H9 (cell line): ENCODE data around the gene COG2. TPM values are rescaled to one million over a fixed set of nuclear protein-coding genes. Genes with fewer than 3 reads are reported as not detected.

Source experiments
- DNase-seq: peaks from one replicate; pipeline ENCODE4 v3.0.0-alpha.2; 2017
- H2AFZ ChIP-seq: one replicate; pipeline ENCODE4 v1.6.1; 2013; ENCODE audit warnings: mild to moderate bottlenecking, low read length, control low read depth, moderate library complexity
- H2AK5ac ChIP-seq: 2 replicates; pipeline ENCODE4 v1.6.1; 2013; ENCODE audit warnings: low read length, control low read depth, mixed read lengths; ENCODE audit not compliant: insufficient read length
- H2BK120ac ChIP-seq: one replicate; pipeline ENCODE4 v1.6.1; 2013; ENCODE audit warnings: low read depth, mild to moderate bottlenecking, low read length, control low read depth, inconsistent platforms; ENCODE audit not compliant: poor library complexity, severe bottlenecking
- H2BK12ac ChIP-seq: 2 replicates; pipeline ENCODE4 v1.6.1; 2013; ENCODE audit warnings: low read length, control low read depth, mixed read lengths, low read depth; ENCODE audit not compliant: insufficient read length
- H2BK15ac ChIP-seq: 2 replicates; pipeline ENCODE4 v1.6.1; 2013; ENCODE audit warnings: low read depth, low read length, control low read depth
- H2BK20ac ChIP-seq: one replicate; pipeline ENCODE4 v1.6.1; 2013; ENCODE audit warnings: low read depth, mild to moderate bottlenecking, low read length, control low read depth, inconsistent platforms; ENCODE audit not compliant: poor library complexity, severe bottlenecking
- H2BK5ac ChIP-seq: 2 replicates; pipeline ENCODE4 v1.6.1; 2013; ENCODE audit warnings: low read length, control low read depth, mixed read lengths; ENCODE audit not compliant: insufficient read length
- H3K14ac ChIP-seq: 2 replicates; pipeline ENCODE4 v1.6.1; 2013; ENCODE audit warnings: low read length, control low read depth; ENCODE audit not compliant: insufficient read depth
- H3K18ac ChIP-seq: 2 replicates; pipeline ENCODE4 v1.6.1; 2013; ENCODE audit warnings: low read depth, mild to moderate bottlenecking, mixed read lengths, low read length, control low read depth; ENCODE audit not compliant: insufficient read length
- H3K23ac ChIP-seq: 2 replicates; pipeline ENCODE4 v1.6.1; 2013; ENCODE audit warnings: low read length, control low read depth, mixed read lengths, low read depth; ENCODE audit not compliant: insufficient read length
- H3K23me2 ChIP-seq: 2 replicates; pipeline ENCODE4 v1.6.1; 2013; ENCODE audit warnings: low read depth, mild to moderate bottlenecking, mixed read lengths, low read length, control low read depth; ENCODE audit not compliant: insufficient read length, poor library complexity, severe bottlenecking
- H3K27ac ChIP-seq: 2 replicates; pipeline ENCODE4 v1.5.1; 2013; ENCODE audit warnings: low read length, control low read depth, mixed read lengths, low read depth; ENCODE audit not compliant: insufficient read length
- H3K27me3 ChIP-seq: 2 replicates; pipeline ENCODE4 v1.6.1; 2013; ENCODE audit warnings: low read length, control low read depth, inconsistent platforms; ENCODE audit not compliant: insufficient read depth
- H3K4ac ChIP-seq: 2 replicates; pipeline ENCODE4 v1.6.1; 2013; ENCODE audit warnings: low read depth, mild to moderate bottlenecking, control low read depth, inconsistent platforms, low read length, moderate library complexity
- H3K4me1 ChIP-seq: 2 replicates; pipeline ENCODE4 v1.6.1; 2013; ENCODE audit warnings: low read length, control low read depth, inconsistent platforms; ENCODE audit not compliant: insufficient read depth
- H3K4me2 ChIP-seq: 2 replicates; pipeline ENCODE4 v1.6.1; 2013; ENCODE audit warnings: low read length, control low read depth, mixed read lengths; ENCODE audit not compliant: insufficient read length, insufficient read depth
- H3K56ac ChIP-seq: 2 replicates; pipeline ENCODE4 v1.6.1; 2013; ENCODE audit warnings: low read depth, mild to moderate bottlenecking, mixed read lengths, low read length, control low read depth; ENCODE audit not compliant: insufficient read length
- H3K79me1 ChIP-seq: 2 replicates; pipeline ENCODE4 v1.6.1; 2013; ENCODE audit warnings: low read depth, mild to moderate bottlenecking, moderate library complexity, low read length, control low read depth, inconsistent platforms; ENCODE audit not compliant: insufficient read depth, poor library complexity, severe bottlenecking
- H3K79me2 ChIP-seq: 2 replicates; pipeline ENCODE4 v1.6.1; 2013; ENCODE audit warnings: low read length, control low read depth, inconsistent platforms; ENCODE audit not compliant: insufficient read depth
- H3K9ac ChIP-seq: 2 replicates; pipeline ENCODE4 v1.6.1; 2013; ENCODE audit warnings: low read length, control low read depth, mixed read lengths; ENCODE audit not compliant: insufficient read length; ENCODE audit errors: extremely low read depth
- H3K9me3 ChIP-seq: one replicate; pipeline ENCODE4 v1.6.1; 2013; ENCODE audit warnings: low read depth, low read length, inconsistent platforms; ENCODE audit not compliant: control insufficient read depth
- H3T11ph ChIP-seq: one replicate; pipeline ENCODE4 v1.6.1; 2013; ENCODE audit warnings: mild to moderate bottlenecking, low read length, control low read depth, inconsistent platforms
- H4K20me1 ChIP-seq: one replicate; pipeline ENCODE4 v1.6.1; 2013; ENCODE audit not compliant: control insufficient read depth, insufficient read length, insufficient read depth
- H4K5ac ChIP-seq: 2 replicates; pipeline ENCODE4 v1.6.1; 2013; ENCODE audit warnings: low read depth, mild to moderate bottlenecking, mixed read lengths, low read length, control low read depth; ENCODE audit not compliant: insufficient read length
- H4K8ac ChIP-seq: replicated peaks from 2 replicates; pipeline ENCODE4 v1.6.1; 2013; ENCODE audit warnings: low read length, control low read depth, mixed read lengths, low read depth; ENCODE audit not compliant: insufficient read length
- H4K91ac ChIP-seq: 2 replicates; pipeline ENCODE4 v1.6.1; 2013; ENCODE audit warnings: low read depth, mild to moderate bottlenecking, moderate library complexity, mixed read lengths, low read length, control low read depth; ENCODE audit not compliant: insufficient read length
- H3K27ac Mint-ChIP-seq, 3 experiments: 2 replicates in 2 of 3; 3 replicates in 1 of 3; pipeline ENCODE4 v1.8.0; 2020 to 2021; ENCODE audit warnings: mixed read lengths in 3 of 3, mild to moderate bottlenecking in 1 of 3, moderate library complexity in 1 of 3
- H3K27me3 Mint-ChIP-seq: 2 replicates; pipeline ENCODE4 v1.8.0; 2021; ENCODE audit warnings: low read depth, mild to moderate bottlenecking, moderate library complexity, mixed read lengths
- H3K36me3 Mint-ChIP-seq, 3 experiments: 2 replicates in 2 of 3; 3 replicates in 1 of 3; pipeline ENCODE4 v1.8.0; 2020 to 2021; ENCODE audit warnings: low read depth in 3 of 3, mixed read lengths in 3 of 3; ENCODE audit not compliant: insufficient read depth in 1 of 3
- H3K4me1 Mint-ChIP-seq, 2 experiments: 2 replicates each; pipeline ENCODE4 v1.8.0; 2020; ENCODE audit warnings: mixed read lengths in 2 of 2
- H3K4me3 Mint-ChIP-seq, 2 experiments: 2 replicates in 1 of 2; 3 replicates in 1 of 2; pipeline ENCODE4 v1.8.0; 2020 to 2021; ENCODE audit warnings: mild to moderate bottlenecking in 2 of 2, mixed read lengths in 2 of 2, moderate library complexity in 1 of 2
- H3K9me3 Mint-ChIP-seq, 2 experiments: 2 replicates in 1 of 2; 3 replicates in 1 of 2; pipeline ENCODE4 v1.8.0; 2020; ENCODE audit warnings: mild to moderate bottlenecking in 2 of 2, mixed read lengths in 2 of 2, moderate library complexity in 1 of 2
- CTCF ChIP-seq: fragments of 200-600 bp; sonication (generic); conservative IDR thresholded peaks from 3 replicates; pipeline ENCODE4 v1.8.0; 2021; ENCODE audit warnings: antibody characterized with exemption, mild to moderate bottlenecking
- WGBS: extraction: QIAGEN DNeasy Blood & Tissue Kit; methylation state at CpG from one replicate; pipeline ENCODE4 v1.1.7; 2013; ENCODE audit warnings: missing lambda C conversion rate, low lambda C conversion rate, mixed read lengths; ENCODE audit not compliant: insufficient read length; ENCODE audit errors: extremely low coverage; 5-methylcytosine and 5-hydroxymethylcytosine counted together
- total RNA-seq: library from RNA; stranded (reverse); gene quantifications from 2 replicates; pipeline ENCODE4 v1.2.1, GENCODE V29; 2021

Gene COG2
- total RNA-seq, 1 experiment from 2014 or later, result 42.2 TPM

- Histone ChIP-seq H3K14ac (no peak overlapping the region), H3K4ac (no peak overlapping the region), H3K79me2 (no peaks in the 10 kb centered on the region; the same call in 1 of the 2 replicates), H3K23ac (no peak overlapping the region), H2BK5ac (no peak overlapping the region), H3K27me3 (no peaks in the 10 kb centered on the region), H3K23me2 (no peaks in the 10 kb centered on the region), H2AK5ac (no peak overlapping the region), H2BK20ac (no peak overlapping the region), H3K79me1 (no peaks in the 10 kb centered on the region), H2BK120ac (no peak overlapping the region), H4K5ac (no peak overlapping the region), H3K9ac (no peak overlapping the region), H4K91ac (no peak overlapping the region), H2BK12ac (no peak overlapping the region), H4K8ac (no peak overlapping the region), H3K4me1 (no peaks in the 10 kb centered on the region), H3K27ac (no peak overlapping the region), H3K56ac (no peak overlapping the region), H3K9me3 (no peaks in the 10 kb centered on the region), H2AFZ (no peak overlapping the region), H2BK15ac (no peak overlapping the region), H3K18ac (no peak overlapping the region), H4K20me1 (no peaks in the 10 kb centered on the region), H3K4me2 (no peak overlapping the region), H3T11ph (no peak overlapping the region)
- Mint-ChIP-seq H3K27ac (no peak overlapping the region), H3K4me1 (peaks cover 8 to 10% of the 10 kb centered on the region in 2 experiments), H3K9me3 (no peaks in the 10 kb centered on the region), H3K27me3 (no peaks in the 10 kb centered on the region), H3K36me3 (peaks cover 6 to 48% (median 47%) of the 10 kb centered on the region in 3 experiments; a peak in 6 of 7 replicates), H3K4me3 (no peak overlapping the region)
- TF ChIP-seq CTCF, result no peak
- no CpG with 5 or more reads among the region's 4 CpGs for WGBS
- DNase-seq, result no peak
Observed at GRCh38 chr1:230661976-230662375, 19.7 kb downstream of the COG2 start.
